Brain microvascular endothelial cell (primary cell): ENCODE results near the gene VAC14.

ENCODE experiments used
- DNase-seq: peaks from one replicate; pipeline ENCODE4 v3.0.0-alpha.2; 2020
- H3K27ac ChIP-seq: fragments of 250-450 bp; sonication (Bioruptor Pico); 2 replicates; pipeline ENCODE4 v1.5.1; 2020; ENCODE audit warnings: mild to moderate bottlenecking, moderate library complexity
- H3K27me3 ChIP-seq: fragments of 250-450 bp; sonication (Bioruptor Pico); replicated peaks from 2 replicates; pipeline ENCODE4 v1.5.1; 2020; ENCODE audit warnings: mild to moderate bottlenecking
- H3K36me3 ChIP-seq: fragments of 250-450 bp; sonication (Bioruptor Pico); replicated peaks from 2 replicates; pipeline ENCODE4 v1.5.1; 2020; ENCODE audit warnings: mild to moderate bottlenecking
- H3K4me3 ChIP-seq: 2 replicates; pipeline ENCODE4 v1.5.1; 2011; ENCODE audit warnings: low read depth, mild to moderate bottlenecking, control low read depth, low read length, moderate library complexity
- CTCF ChIP-seq: IDR thresholded peaks from 2 replicates; pipeline ENCODE4 v1.5.1; 2011; ENCODE audit warnings: low read depth, mild to moderate bottlenecking, moderate library complexity, low read length, control low read depth, inconsistent platforms; ENCODE audit errors: missing control alignments
- in situ Hi-C: cut with HindIII; loops from 2 replicates; pipeline ENCODE4 v1.10.0; 2017; ENCODE audit warnings: low sequenced_read_pairs, low pct_ligation_motif_present

The VAC14 gene

GRCh38 chr16:70656712-70657263 is 144.2 kb downstream of the VAC14 start:
- Histone ChIP-seq H3K27me3 (no peaks in the 10 kb centered on the region), H3K27ac (no peak overlapping the region), H3K36me3 (no peaks in the 10 kb centered on the region), H3K4me3 (no peak overlapping the region)
- no peak for DNase-seq
- peak; percentile 5 for TF ChIP-seq CTCF
- in situ Hi-C loops: no loop called here

GRCh38 chr16:70656065-70656711 is 144.8 kb downstream of the VAC14 start:
- H3K36me3 ChIP-seq: no peaks in the 10 kb centered on the region
- no peak for DNase-seq
- H3K4me3 ChIP-seq: no peak overlapping the region
- no peak for TF ChIP-seq CTCF
- no peaks in the 10 kb centered on the region for H3K27me3 ChIP-seq
- no peak overlapping the region for H3K27ac ChIP-seq
- in situ Hi-C loops: no loop called here

GRCh38 chr16:70653809-70654771 is 146.9 kb downstream of the VAC14 start:
- peak; percentile 83 for DNase-seq
- H3K27ac ChIP-seq: no peak overlapping the region
- H3K27me3 ChIP-seq: no peaks in the 10 kb centered on the region
- peak; percentile 87 for TF ChIP-seq CTCF
- H3K4me3 ChIP-seq: peak overlapping the region; percentile 39
- H3K36me3 ChIP-seq: no peaks in the 10 kb centered on the region
- in situ Hi-C loops: no loop called here

- Histone ChIP-seq H3K27me3 (no peaks in the 10 kb centered on the region), H3K27ac (no peak overlapping the region), H3K36me3 (no peaks in the 10 kb centered on the region), H3K4me3 (no peak overlapping the region)
- TF ChIP-seq CTCF: no peak
- in situ Hi-C loops: no loop called here
- DNase-seq: no peak
Measured at GRCh38 chr16:70653406-70653805, 147.6 kb downstream of the VAC14 start.

GRCh38 chr16:70652322-70652721 is 148.6 kb downstream of the VAC14 start:
- H3K27ac ChIP-seq: no peak overlapping the region
- no peak overlapping the region for H3K4me3 ChIP-seq
- H3K36me3 ChIP-seq: no peaks in the 10 kb centered on the region
- no peak for TF ChIP-seq CTCF
- no peak for DNase-seq
- H3K27me3 ChIP-seq: no peaks in the 10 kb centered on the region
- in situ Hi-C loops: no loop called here
